ENCODE measurements around the gene ETV1.
"Not testable (repeated sequence)": the region's sequence is repeated elsewhere in the genome, so short reads cannot be mapped to it uniquely, and the experiment has no call there.

ETV1 gene

GRCh38 chr7:13933091-13933490 lies 56.4 kb downstream of the ETV1 start:
- TF ChIP-seq POLR2A (IDR thresholded peaks at IDR 0.05; ENCODE audit: extremely low read depth, insufficient read length): no peak
- no peak for TF ChIP-seq MYC (IDR thresholded peaks at IDR 0.05; ENCODE audit: low read depth, low read length)
- TF ChIP-seq, protein P1, sequence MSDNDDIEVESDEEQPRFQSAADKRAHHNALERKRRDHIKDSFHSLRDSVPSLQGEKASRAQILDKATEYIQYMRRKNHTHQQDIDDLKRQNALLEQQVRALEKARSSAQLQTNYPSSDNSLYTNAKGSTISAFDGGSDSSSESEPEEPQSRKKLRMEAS (IDR thresholded peaks at IDR 0.05; ENCODE audit: low read depth, low read length): no peak
- TF ChIP-seq, protein P2, sequence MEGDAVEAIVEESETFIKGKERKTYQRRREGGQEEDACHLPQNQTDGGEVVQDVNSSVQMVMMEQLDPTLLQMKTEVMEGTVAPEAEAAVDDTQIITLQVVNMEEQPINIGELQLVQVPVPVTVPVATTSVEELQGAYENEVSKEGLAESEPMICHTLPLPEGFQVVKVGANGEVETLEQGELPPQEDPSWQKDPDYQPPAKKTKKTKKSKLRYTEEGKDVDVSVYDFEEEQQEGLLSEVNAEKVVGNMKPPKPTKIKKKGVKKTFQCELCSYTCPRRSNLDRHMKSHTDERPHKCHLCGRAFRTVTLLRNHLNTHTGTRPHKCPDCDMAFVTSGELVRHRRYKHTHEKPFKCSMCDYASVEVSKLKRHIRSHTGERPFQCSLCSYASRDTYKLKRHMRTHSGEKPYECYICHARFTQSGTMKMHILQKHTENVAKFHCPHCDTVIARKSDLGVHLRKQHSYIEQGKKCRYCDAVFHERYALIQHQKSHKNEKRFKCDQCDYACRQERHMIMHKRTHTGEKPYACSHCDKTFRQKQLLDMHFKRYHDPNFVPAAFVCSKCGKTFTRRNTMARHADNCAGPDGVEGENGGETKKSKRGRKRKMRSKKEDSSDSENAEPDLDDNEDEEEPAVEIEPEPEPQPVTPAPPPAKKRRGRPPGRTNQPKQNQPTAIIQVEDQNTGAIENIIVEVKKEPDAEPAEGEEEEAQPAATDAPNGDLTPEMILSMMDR (IDR thresholded peaks at IDR 0.05; ENCODE audit: low read depth, low read length): no peak
- DNase-seq (ENCODE audit: low read depth): no peak

DNA sequence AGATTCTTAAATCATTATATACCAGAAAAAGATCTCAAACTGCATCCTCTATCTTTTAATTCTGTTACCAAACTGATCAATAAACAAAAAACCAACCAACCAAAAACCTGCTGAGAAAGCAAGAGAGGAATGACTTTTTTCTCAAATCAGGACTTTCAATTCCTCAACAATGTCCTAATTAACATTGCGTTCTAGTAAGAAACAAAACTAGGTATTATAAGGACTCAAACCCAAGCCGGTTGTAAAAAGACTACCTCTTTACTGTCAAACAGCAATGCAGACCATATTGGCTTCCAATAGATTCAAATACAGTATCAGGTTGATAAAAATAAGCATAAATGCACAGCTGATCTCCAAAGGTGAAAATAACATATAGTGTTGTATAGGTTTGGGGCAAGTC lies 57.3 kb downstream of the ETV1 start:
- TF ChIP-seq MYC (IDR thresholded peaks at IDR 0.05; ENCODE audit: low read depth, low read length): no peak
- TF ChIP-seq, protein P1 (IDR thresholded peaks at IDR 0.05; ENCODE audit: low read depth, low read length): no peak
- no peak for TF ChIP-seq POLR2A (IDR thresholded peaks at IDR 0.05; ENCODE audit: extremely low read depth, insufficient read length)
- TF ChIP-seq, protein P2 (IDR thresholded peaks at IDR 0.05; ENCODE audit: low read depth, low read length): no peak
- no peak for DNase-seq (ENCODE audit: low read depth)
- H3K4me3 ChIP-seq (ENCODE audit: low read depth, low read length): no peak overlapping the region

More at GRCh38 chr7:13933091-13933490, 56.4 kb downstream of the ETV1 start:
- no peak overlapping the region for H3K4me3 ChIP-seq (ENCODE audit: low read depth, low read length)

DNA sequence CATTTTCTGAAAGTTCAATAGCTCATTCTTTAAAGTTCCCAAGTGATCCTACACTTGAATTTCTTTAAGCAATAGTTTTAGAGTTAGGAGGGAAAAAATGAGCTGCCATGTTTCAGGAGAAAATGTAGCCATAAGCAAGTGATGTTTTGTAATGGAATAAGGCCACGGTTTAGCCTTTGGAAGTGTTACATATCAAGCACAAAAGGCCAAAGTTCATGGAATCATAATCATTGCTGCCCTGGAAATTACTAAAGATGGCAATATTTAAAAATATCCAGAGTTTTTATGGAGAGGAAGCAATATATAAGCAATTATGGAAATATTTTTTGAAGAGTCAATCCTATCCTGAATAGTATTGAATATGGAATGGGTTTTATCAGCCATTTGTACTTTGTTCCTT lies 68.4 kb downstream of the ETV1 start:
- no peak overlapping the region for H3K4me3 ChIP-seq (ENCODE audit: low read depth, low read length)
- TF ChIP-seq POLR2A (IDR thresholded peaks at IDR 0.05; ENCODE audit: extremely low read depth, insufficient read length) (no peak), MYC (IDR thresholded peaks at IDR 0.05; ENCODE audit: low read depth, low read length) (no peak)
- TF ChIP-seq, protein P2 (IDR thresholded peaks at IDR 0.05; ENCODE audit: low read depth, low read length): no peak
- TF ChIP-seq, protein P1 (IDR thresholded peaks at IDR 0.05; ENCODE audit: low read depth, low read length): no peak
- DNase-seq (ENCODE audit: low read depth): no peak

DNA sequence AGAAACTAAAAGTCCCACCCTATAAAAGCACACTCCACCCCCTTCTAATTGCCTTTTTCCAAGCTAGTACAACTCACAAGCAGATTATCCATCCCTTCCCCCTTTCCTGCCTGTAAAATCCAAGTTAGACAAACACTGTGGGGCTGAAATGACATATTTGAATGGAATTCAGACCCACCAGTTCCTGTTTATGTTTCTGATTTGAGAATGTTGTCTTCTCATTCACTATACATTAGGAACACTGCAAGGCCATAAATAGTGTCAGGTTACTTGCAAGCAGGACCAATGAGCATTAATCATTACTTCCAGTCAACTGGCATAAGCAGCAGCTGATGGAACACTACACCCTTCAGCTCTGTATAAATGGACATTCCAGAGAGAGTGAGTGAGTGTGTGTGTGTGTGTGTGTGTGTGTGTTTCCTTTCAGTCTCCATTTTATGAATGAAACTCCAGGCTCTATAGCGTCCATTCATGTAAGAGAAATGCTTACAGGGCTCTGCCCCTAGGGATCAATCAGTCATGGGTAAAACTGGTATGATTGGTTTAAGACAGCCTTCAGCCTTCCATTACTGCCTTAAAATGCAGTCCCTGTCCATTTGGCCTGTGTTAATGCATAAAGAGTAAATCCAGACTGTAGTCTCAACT lies 69.3 kb downstream of the ETV1 start:
- no peak for DNase-seq (ENCODE audit: low read depth)
- TF ChIP-seq POLR2A (IDR thresholded peaks at IDR 0.05; ENCODE audit: extremely low read depth, insufficient read length): no peak
- TF ChIP-seq, protein P2 (IDR thresholded peaks at IDR 0.05; ENCODE audit: low read depth, low read length): no peak
- TF ChIP-seq, protein P1 (IDR thresholded peaks at IDR 0.05; ENCODE audit: low read depth, low read length): no peak
- no peak for TF ChIP-seq MYC (IDR thresholded peaks at IDR 0.05; ENCODE audit: low read depth, low read length)
- no peak overlapping the region for H3K4me3 ChIP-seq (ENCODE audit: low read depth, low read length)

GRCh38 chr7:13918333-13918732 lies 71.1 kb downstream of the ETV1 start:
- not testable (repeated sequence) for H3K4me3 ChIP-seq (ENCODE audit: low read depth, low read length); DNase-seq (ENCODE audit: low read depth)

- H3K4me3 ChIP-seq (ENCODE audit: low read depth, low read length); DNase-seq (ENCODE audit: low read depth): not testable (repeated sequence)
Measured at GRCh38 chr7:13917103-13917502, 72.4 kb downstream of the ETV1 start.

DNA sequence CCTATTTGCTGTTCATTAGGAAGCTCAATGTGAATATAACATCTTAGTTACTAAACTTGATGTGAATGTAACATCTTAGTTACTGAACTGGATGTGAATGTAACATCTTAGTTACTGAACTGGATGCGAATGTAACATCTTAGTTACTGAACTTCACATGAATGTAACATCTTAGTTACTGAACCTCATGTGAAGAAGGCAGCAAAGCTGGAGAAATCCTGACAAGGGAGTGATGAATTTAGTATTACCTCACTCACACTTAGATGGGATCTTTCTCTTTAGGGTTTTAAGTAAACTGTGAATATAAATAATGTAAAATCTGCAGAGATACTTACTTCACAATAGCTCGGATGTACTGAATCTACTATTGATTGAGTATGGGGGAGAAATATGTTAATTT lies 73.6 kb downstream of the ETV1 start:
- no peak for DNase-seq (ENCODE audit: low read depth)
- TF ChIP-seq, protein P2 (IDR thresholded peaks at IDR 0.05; ENCODE audit: low read depth, low read length): no peak
- TF ChIP-seq MYC (IDR thresholded peaks at IDR 0.05; ENCODE audit: low read depth, low read length) (no peak), POLR2A (IDR thresholded peaks at IDR 0.05; ENCODE audit: extremely low read depth, insufficient read length) (no peak)
- TF ChIP-seq, protein P1 (IDR thresholded peaks at IDR 0.05; ENCODE audit: low read depth, low read length): no peak
- H3K4me3 ChIP-seq (ENCODE audit: low read depth, low read length): no peak overlapping the region

Data from NB4 (cell line).